SHP77 (cell line): ENCODE data around the gene GALNT9.
A peak's percentile ranks its signal among the peaks of the same experiment; 100 is the strongest.
"Not testable (repeated sequence)": the region's sequence is repeated elsewhere in the genome, so short reads cannot be mapped to it uniquely, and the experiment has no call there.

Experiments
- DNase-seq, 2 experiments: peaks; one replicate each; lab custom pipeline; 2025; lab: John Stamatoyannopoulos, UW

The GALNT9 gene

DNA sequence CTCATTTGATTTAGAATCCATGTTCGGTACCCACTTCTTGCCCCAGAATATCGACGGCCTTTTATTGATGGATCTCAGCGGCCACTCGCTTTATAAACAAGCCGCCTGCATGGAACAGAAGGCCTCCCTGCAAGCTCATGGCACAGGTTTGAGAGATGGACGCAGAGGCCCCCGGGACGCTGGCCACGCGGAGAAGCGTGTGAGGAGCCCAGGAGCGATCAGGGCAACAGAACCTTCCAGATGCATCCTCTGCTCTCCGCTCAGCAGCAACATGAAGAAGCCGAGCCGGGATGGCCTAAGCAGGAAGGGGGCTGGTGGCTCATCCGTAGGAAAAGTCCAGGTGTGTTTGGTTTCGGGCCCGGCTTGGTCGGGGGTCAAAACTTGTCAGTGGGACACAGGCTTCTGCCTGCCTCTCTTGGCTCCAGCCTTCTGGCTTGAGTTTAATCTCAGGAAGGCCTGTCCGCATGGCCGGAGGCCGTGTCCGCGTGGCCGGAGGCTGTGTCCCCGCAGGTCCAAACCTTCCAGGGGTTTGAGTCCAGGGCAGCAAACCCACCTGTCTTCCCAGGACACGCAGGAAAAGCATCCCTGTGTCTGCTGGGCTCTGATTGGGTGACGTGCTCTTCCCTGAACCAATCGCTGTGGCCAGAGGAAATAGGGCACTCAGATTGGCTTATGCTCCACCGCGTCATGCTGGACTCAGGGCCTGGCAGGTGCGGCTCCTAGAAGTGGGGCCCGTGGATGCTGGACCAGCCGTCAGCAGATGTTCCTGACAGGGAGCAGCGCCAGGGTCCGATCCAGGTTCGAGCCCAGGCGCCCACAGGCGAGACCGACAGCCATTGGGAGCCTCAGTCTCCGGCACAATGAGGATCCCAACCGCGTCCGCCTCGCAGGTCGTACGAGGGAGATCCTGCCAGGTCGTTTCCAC lies 65.0 kb downstream of the GALNT9 start:
- no peak for DNase-seq

DNA sequence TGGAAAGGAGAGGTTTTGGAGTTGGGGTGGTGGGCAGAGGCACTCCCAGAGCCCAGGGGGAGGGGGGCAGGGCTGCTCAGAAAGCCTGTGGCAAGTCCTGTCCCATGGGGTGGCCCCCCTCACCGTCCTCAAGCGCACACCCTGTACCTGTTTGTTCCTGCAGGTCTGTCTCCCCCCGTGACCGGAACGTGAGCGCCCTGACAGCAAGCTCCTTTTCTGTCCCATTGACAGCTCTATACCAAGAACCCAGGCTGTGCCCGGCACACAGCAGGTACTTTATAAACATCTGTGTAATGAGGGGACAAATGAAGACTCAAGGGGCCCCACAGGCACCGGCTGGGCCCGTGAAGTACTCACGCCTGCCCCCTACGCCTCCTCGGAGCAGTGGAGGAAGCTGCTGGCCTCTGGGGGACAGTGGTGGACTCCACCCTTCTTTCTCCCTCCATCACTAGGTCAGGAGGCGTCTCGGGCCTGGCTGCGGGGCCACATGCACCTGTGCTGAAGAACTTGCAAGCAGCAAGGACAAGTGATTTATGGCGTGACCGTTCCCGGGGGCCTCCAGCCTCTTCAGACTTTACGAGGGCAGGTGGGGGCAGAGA lies 65.8 kb downstream of the GALNT9 start:
- DNase-seq = no peak

DNA sequence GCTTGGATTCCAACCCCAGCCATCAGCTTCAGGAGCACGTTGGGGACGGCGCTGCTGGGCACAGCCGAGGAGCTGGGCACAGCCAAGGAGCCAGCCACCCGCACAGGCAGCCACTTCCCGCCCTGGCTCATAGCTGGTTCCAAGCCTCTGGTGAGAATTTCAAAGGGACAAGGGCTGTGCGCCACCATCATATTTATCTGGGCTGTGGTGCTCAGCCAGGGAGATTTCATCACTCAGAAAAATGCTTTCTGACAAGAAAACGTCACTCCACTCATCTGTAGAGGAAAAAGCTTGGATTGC lies 66.4 kb downstream of the GALNT9 start:
- no peak for DNase-seq

DNA sequence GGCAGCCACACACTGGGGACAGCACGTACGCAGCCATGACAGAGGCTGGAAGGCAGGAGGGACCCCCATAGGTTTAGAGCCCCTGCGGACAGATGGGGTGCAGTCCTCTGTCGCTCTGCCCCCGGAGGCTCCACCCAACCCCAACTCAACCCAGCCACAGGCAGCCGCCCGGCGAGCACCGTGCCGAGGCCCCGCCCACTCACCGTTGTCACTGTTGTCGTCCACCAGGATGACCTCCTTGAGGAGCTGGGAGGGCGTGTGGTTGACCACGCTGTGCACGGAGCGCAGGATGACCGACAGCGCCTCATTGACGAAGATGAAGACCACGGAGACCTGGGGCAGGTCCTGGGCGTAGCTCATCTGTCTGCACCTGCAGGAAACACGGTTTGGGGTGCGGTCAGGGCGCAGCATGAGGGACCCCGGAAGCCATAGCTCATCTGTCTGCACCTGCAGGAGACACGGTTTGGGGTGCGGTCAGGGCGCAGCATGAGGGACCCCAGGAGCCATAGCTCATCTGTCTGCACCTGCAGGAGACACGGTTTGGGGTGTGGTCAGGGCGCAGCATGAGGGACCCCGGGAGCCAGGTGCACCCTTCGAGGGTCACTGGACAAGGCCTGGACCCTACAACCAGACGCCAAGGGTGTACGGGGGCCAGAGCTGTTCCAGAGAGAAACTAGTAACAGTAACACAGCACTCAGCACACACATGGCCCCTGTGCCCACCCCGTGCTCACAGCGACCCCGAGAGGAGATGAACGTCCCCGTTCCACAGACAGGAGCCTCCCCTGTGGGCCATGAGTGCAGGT lies 66.9 kb downstream of the GALNT9 start:
- DNase-seq = no peak

DNA sequence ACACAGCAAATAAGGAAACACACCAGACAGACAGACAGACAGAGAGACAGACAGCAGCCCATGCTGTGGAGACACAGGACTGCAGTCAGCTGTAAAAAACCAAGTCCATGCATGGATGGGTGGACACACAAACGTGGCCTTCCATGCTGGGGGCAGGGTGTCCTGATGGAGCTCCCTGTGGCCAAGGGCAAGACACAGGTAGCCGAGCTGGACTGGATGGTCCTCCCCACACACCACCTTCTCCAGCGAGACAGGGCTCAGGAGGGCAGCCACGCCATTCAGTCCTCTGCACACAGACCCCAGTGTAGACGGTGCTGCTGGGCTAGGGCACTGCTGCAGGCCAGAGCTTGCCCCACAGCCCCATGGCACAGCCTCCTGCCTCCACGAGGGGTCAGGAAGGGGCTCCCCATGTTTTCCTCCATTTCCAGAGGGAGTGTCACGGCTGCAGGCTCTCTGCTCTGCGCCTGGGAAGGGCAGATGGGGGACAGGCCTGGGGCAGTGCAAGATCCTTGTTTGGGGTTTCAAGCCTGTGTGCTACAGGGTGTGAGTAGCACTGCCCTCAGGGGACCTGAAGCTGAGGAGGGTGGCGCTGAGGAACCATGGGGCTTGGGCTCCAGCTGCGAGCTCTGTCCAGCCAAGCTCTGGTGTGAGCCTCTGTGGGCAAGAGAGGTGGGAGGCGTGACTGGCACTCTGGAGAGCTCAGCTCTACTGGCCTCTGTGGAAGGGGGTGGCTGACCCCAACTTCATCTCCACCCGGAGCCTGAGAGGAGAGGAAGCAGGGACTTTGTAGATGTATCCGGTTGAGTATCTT lies 67.9 kb downstream of the GALNT9 start:
- DNase-seq = no peak

DNA sequence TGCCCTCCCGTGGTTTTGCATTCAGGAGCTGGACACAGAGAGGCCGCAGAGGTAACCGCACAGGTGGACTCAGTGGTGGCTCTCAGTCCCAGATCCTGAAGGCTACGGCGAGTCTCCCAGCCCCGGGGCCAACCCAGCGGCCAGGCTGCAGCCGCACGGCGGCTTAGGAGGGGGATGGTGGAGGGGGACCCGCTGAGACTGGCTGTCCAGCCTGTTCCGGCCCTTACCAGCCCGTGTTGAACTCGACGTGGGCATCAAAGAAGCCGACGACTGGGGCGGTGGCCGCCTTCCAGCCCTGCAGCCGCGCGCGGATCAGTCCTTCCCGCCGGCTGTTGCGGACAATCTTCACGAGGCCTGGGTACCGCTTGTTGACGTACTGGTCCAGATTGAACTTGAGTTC lies 68.7 kb downstream of the GALNT9 start:
- no peak for DNase-seq

DNA sequence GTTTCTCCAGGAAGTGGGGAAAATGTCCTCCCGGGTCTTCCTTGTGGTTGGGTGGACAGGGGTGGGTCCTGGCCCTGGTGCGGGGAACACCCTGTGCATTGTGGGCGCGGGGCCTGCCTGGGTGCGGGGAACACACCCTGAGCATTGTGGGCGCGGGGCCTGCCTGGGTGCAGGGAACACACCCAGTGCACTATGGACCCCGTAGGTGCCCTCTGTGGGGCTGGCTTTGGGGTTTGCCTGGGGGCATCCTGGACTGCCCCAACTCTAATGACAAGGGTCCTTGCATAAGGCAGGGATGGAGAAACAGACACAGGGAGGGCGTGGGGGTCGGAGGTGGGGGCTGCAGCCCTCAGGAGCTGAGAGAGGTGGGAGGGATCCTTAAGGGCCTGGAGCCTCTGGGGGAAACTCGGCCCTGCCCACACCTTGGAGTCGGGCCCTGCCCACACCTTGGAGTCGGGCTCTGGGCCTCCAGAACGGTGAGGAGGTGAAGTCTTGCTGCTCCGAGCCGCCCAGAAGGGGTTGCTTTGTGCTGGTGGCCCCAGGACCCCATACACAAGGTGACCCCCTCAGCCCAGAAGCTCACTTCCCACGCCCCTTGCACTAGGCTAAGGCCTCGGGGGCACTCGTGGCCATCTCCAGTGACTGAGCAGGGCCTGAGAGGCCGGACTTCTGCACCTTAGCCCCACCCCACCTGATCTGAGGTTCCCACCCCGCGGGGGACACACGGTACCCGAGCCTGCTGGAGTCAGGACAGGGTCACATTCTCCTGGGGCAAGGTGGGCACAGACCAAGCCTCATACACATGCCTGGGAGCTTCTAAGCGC lies 69.3 kb downstream of the GALNT9 start:
- no peak for DNase-seq

DNA sequence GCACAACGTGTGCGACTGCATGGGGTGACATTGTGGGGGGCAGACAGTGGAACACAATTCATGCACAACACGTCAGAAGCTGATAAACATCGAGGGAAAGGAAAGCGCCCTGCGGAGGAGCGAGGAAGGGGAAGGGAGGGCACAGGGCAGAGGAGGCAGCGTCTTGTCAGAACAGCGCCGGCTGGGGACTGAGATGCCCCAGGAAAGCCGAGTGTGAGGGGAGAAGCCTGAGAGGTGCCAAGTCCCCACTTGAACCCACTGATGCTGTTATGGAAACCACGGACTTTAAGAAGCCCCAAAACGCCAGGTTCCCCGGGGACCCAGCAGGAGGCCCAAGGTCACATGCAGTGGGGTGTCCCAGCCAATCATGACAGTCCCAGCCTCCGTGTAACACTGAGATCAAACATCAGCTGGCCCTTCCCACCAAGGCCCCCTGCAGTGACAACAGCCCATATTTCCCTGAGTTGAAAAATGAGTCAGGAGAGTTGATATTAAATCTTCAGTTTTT lies 70.0 kb downstream of the GALNT9 start:
- DNase-seq = no peak

DNA sequence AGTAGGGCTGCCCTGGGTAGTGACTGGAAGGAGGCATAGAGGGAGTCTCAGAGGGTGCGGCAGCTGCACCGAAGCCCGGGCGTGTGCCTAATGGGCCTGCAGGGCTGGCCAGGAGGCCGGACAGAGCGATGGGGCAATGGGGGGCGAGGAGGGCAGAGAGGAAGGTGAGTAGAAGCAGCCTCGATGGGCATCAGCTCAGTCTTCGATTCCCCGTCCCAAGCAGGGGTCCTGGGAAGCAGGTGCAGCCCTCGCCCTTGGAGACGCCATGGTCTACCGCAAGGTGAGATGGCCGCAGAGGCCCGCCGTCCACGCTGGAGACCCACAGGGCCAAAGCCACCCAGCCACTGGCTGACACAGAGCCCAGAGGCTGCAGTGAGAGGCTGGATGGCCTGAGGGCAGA lies 70.8 kb downstream of the GALNT9 start:
- no peak for DNase-seq

DNA sequence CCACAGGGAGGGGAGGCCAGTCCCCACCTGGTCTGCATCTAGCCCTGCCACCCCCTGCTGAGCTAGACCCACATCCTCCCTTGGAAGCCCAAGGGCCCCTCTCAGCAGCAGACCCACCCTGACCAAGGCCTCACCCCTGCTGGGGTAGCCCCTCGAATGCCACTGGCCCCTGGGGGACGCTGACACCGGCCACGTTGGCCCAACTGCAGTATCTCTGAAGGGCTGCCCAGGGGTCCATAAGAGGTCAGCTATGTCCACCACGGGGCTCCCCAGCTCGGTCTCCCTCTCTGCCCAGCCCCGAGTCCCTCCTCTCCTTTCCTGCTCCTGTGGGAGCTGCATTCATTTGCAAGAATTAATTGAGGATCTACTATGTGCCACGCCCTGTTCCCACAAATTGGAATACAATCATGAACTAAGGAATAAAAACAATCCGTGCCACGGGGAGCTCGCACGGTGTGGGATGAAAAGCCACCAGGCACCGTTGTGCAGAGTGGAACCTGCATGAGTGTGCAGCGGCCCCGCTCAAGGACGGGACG lies 71.4 kb downstream of the GALNT9 start:
- DNase-seq = no peak

DNA sequence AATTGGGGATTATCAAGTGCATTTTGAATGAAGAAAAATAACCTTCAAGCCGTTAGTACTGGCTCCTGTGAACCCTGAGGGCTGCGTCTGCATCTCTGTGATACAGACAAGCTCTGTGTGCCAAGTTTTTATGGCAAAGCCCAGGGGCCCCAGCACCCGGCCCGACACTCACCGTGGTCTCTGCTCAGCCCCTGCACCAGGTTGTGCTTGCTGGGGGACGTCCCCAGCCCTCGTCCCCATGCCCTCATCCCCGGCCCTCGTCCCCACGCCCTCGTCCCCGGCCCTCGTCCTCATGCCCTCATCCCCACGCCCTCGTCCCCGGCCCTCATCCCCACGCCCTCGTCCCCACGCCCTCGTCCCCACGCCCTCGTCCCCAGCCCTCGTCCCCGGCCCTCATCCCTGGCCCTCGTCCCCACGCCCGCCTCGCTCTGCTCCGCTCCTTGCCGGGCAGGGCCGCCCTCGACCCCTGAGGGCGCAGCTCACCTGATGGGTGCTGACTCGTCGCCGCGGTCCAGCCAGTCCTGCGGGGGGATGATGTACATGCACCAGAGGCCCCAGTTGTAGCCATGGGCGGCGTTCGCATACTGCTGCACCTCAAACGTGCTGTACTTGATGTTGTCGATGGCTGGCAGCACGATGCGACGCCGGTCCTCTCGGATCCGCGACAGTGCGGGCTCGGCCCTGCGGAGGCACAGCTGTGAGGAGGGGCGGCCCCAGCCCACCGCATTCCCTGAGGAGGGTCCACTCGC lies 72.0 kb downstream of the GALNT9 start:
- DNase-seq = no peak

DNA sequence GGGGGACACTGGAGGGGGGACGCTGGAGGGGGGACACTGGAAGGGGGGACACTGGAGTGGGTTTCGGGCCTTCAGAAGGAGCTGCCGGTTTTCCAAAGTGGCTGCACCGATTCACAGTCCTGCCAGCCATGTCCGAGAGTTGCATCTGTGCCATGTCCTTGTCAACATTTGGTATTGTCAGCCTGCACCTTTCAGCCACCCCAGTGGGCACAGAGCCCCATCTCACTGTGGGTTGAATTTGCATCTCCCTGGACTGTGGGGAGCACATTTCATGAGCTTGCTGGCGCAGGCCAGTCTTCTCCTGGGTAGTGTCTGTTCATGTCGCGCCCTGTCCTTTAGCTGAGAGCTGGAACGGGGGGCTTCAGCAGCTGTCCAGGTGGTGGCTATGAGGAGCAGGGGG lies 72.7 kb downstream of the GALNT9 start:
- no peak for DNase-seq

DNA sequence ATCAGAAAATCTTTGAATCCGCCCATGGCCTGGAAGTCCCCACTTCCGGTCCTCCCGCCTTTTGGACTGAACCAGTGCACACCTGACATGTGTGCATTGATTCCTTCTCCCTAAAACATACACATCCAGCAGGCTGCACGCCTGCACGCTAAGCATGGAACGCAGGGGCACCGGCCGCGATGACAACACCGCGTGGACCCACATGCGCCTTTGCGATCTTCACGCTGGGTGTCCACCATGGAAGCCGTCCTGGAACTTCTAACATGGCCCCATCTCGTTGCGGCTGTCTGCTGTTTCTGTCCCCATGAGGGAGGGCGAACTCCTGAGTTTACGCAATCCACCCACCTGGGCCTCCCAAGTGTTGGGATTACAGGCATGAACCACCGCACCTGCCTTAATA lies 73.7 kb downstream of the GALNT9 start:
- DNase-seq = no peak

DNA sequence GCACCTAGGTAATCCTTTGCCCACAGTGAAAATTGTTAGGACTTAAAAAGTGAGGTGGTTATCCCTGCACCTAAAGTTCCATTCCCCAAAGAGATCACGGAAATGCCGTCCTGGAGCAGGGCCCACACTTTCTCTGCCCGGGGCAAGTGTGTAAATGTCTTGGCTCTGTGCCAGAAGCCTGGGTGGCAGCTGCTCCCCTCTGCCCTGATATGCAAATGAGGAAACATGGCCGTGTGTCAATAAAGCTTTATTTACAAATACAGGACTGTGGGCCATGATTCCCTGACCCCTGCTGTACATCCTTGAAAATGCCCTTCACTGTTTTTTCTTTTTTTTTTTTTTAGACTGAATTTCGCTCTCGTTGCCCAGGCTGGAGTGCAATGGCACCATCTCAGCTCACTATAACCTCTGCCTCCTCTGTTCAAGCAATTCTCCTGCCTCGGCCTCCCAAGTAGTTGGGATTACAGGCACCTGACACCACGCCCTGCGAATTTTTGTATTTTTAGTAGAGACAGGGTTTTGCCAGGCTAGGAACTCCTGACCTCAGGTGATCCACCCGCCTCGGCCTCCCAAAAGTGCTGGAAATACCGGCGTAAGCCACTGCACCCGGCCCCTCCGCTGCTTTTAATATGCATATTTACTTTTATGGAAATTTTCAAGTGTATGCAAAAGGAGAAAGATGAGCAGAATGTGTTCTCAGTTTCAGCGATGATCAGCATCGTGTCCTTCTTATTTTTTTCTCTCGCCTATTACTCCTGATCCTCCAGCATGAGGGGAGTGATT lies 75.5 kb downstream of the GALNT9 start:
- DNase-seq = peak; percentile 72 to 82

DNA sequence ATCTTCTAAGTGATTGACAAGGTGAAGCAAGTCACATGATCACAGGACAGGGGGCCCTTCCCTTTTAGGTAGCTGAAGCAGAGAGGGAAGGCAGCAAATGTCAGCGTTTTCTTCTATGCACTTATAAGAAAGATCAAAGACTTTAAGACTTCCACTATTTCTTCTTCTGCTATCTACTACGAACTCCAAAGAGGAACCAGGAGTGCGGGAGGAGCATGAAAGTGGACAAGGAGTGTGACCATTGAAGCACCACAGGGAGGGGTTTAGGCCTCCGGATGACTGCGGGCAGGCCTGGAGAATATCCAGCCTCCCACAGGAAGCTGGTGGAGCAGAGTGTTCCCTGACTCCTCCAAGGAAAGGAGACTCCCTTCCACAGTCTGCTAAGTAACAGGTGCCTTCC lies 76.4 kb downstream of the GALNT9 start:
- DNase-seq = not testable (repeated sequence)

DNA sequence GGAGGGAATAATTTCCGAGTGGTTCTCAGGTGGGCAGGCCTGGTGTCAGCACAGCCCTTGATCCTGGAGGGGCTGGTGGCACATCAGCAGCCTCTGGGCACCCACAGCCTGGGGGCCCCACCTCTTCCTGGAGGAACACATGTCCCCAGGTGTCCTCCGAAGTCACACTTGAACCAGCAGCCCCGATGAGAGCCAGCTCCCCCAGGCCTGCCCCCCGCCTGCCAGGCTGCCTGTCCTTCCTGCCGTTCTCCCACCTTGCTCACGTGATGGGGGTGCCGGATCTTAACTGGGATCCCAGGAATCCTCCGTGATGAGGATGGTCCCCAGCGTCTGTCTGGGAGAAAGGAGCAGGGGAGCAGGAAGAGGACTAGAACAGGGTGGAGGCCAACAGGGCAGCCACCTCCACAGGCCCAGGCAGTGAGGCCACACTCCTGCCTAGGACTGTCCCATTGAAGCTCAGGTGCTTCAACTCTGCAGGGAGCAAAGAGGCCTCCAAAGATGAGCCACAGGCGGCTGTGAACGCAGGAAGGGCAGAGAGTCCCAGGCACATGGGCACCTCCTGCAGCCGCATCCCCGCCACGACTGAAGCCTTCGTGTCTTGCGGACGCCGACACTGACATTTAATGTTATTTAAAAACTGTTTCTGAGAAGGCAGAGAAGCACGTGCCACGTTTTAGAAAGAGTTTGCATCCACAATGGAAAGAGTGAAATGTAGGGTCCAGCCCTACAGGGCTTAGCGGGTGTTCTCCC lies 77.5 kb downstream of the GALNT9 start:
- DNase-seq = no peak

DNA sequence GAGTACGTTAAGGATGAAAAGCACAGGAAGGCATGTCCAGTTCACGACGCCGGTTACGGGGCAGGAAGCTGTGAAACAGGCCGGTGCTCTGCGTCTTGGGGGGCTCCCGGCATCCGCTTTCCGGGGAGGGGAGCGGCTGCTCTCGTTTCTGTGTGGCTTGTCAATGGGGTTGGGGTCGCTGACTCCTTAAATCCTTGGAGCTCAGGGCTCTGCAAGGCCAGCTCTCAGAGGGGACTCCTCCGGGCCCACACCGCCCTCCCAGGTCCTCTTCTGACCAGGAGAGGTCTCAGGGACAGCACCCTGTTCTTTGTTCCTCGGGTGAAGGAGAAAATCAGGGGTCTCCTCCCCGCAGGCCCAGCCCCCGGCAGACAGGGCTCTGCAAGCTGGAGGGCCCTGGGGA lies 78.1 kb downstream of the GALNT9 start:
- DNase-seq = no peak

DNA sequence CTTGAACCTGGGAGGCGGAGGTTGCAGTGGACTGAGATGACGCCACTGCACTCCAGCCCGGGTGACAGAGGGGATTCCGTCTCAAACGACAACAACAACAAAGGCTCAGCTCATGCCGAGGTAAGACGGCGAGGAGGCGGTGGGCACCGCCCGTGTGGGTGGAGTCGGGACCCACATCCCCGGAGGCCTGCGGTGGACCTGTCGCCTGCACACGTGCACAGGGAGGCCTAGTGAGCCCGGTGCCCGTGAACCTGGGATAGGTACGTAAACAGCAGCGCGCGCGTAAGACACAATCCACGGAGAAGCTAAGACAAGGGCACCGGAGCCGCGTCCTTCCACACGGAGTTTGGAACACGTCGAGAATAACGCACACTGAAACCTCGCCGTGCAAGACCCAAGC lies 78.7 kb downstream of the GALNT9 start:
- DNase-seq = no peak
